LNCaP clone FGC (cell line): ENCODE measurements around the gene CDC42EP4.

Experiments
- DNase-seq: peaks from one replicate; pipeline ENCODE4 v3.0.0-alpha.2; 2011; ENCODE audit warnings: low read depth
- H3K4me3 ChIP-seq: 2 replicates; pipeline ENCODE4 v1.5.1; 2011; ENCODE audit warnings: mild to moderate bottlenecking, low read depth, low read length, control low read depth
- TF ChIP-seq, protein P1 (sequence below): IDR thresholded peaks from 2 replicates; pipeline ENCODE4 v1.5.1; 2012; ENCODE audit warnings: mild to moderate bottlenecking; ENCODE audit not compliant: control insufficient read depth, insufficient read depth; ENCODE audit errors: extremely low read depth

Gene CDC42EP4

GRCh38 chr17:73262676-73263642 lies 48.8 kb downstream of the CDC42EP4 start:
- no peak overlapping the region for H3K4me3 ChIP-seq
- DNase-seq, result no peak
- TF ChIP-seq, protein P1, sequence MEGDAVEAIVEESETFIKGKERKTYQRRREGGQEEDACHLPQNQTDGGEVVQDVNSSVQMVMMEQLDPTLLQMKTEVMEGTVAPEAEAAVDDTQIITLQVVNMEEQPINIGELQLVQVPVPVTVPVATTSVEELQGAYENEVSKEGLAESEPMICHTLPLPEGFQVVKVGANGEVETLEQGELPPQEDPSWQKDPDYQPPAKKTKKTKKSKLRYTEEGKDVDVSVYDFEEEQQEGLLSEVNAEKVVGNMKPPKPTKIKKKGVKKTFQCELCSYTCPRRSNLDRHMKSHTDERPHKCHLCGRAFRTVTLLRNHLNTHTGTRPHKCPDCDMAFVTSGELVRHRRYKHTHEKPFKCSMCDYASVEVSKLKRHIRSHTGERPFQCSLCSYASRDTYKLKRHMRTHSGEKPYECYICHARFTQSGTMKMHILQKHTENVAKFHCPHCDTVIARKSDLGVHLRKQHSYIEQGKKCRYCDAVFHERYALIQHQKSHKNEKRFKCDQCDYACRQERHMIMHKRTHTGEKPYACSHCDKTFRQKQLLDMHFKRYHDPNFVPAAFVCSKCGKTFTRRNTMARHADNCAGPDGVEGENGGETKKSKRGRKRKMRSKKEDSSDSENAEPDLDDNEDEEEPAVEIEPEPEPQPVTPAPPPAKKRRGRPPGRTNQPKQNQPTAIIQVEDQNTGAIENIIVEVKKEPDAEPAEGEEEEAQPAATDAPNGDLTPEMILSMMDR, result no peak

GRCh38 chr17:73261952-73262675 lies 49.7 kb downstream of the CDC42EP4 start:
- H3K4me3 ChIP-seq, result no peak overlapping the region
- no peak for DNase-seq
- TF ChIP-seq, protein P1, result no peak

DNA sequence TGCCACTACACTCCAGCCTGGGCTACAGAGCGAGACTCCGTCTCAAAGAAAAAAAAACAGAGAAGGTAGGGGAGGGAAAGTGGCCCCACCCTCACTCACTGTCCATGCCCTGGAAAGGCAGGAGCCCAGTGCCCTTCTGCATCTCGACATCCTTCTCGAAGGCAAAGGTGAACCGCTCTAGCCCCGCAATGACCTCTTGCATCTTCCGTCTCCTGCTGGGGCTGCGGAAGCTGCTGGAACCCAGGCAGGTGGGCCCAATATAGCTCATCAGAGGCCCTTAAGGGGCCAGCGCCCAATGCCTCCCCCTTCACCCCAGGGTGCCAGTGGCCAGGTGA lies 50.2 kb downstream of the CDC42EP4 start, which contains the start of gene CPSF4L:
Gene CPSF4L (minus strand): TSS at position 264 of the 335 bp plus-strand sequence. CDS start 62 bp downstream, at position 202.
- TF ChIP-seq, protein P1, result no peak
- DNase-seq, result no peak
- no peak within 1 kb of the TSS for H3K4me3 ChIP-seq

DNA sequence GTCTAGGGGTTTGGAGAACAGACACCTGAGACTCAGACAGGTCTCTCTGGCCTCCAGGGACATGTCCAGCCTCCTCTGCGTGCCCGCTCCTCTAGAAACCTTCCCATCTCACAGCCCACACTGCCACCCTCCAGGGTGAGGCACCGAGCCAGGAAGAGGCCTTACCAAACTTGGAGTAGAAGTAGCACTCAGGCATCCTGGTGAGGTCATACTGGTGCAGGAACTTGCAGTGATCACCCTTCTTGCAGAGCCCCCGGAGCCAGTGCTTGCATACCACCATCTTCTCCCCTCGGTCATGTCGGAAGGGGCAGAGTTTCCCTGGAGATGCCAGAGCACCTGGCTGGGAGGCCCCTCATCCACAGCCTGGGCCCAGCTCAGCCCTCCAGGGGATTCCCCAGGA lies 54.3 kb downstream of the CDC42EP4 start:
- no peak for DNase-seq
- H3K4me3 ChIP-seq, result no peak overlapping the region
- TF ChIP-seq, protein P1, result no peak

GRCh38 chr17:73256220-73256619 lies 55.6 kb downstream of the CDC42EP4 start:
- no peak overlapping the region for H3K4me3 ChIP-seq
- no peak for DNase-seq
- TF ChIP-seq, protein P1, result no peak

DNA sequence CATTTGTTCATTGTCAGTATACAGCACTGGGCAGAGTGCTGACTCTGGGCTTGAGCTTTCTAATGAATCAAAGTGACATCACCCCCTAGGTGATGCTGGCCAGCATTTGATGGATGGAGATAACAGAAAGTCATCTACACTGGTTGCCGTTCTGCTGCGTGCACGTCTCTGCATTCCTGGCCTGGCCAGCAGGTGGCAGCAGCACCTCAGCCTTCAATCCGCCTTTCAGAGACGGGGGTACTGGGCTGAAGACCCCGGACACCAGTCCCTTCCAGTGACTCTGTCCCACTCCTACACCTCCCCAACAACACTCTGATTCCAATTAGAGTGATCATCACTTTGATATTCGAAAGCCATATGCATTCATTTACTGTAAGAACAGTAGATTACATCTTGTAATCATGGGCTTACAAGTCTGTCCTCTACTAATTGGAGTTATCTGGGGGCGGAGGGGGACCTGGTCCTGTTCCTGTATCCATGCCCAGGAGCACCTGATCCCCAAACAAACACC lies 56.1 kb downstream of the CDC42EP4 start:
- TF ChIP-seq, protein P1, result peak; percentile 99
- DNase-seq, result no peak

More for the DNA sequence above, 56.1 kb downstream of the CDC42EP4 start:
- H3K4me3 ChIP-seq, result no peak overlapping the region
